ENCODE measurements around the gene COG3. TPM values are rescaled to one million over a fixed set of nuclear protein-coding genes. Genes with fewer than 3 reads are reported as not detected.

The COG3 gene
- total and polyA plus RNA-seq, 2 experiments from 2014 or later: 17.9 to 19.3 TPM

- Histone ChIP-seq H3K4me3 (no peak overlapping the region), H3K79me2 (ENCODE audit: insufficient read depth) (peaks cover 29% of the 10 kb centered on the region), H3K9me2 (ENCODE audit: insufficient read depth) (no peaks in the 10 kb centered on the region), H2AFZ (no peak overlapping the region), H3K9ac (no peak overlapping the region), H3K4me2 (ENCODE audit: unreplicated experiment) (no peak overlapping the region), H3K4me1 (ENCODE audit: insufficient read depth) (peaks cover 28% of the 10 kb centered on the region), H3F3A (ENCODE audit: insufficient read depth) (peaks cover 42% of the 10 kb centered on the region), H3K9me3 (ENCODE audit: low read depth) (no peaks in the 10 kb centered on the region), H3K36me3 (ENCODE audit: low read depth) (peaks cover 41% of the 10 kb centered on the region), H3K27ac (no peak overlapping the region), H4K20me1 (ENCODE audit: insufficient read depth) (no peaks in the 10 kb centered on the region), H3K27me3 (replicated peaks; ENCODE audit: insufficient read depth) (no peaks in the 10 kb centered on the region)
- WGBS, 2 experiments (ENCODE audit: low coverage in 1 of 2, low lambda C conversion rate in 2 of 2, missing lambda C conversion rate in 2 of 2): 93% methylated on average over 4 of the region's 4 CpGs
- TF ChIP-seq EZH2phosphoT487 (IDR thresholded peaks at IDR 0.05; ENCODE audit: insufficient read depth, low read depth) (no peak), EZH2 (IDR thresholded peaks at IDR 0.05; ENCODE audit: insufficient read depth, poor library complexity, severe bottlenecking) (no peak)
- in situ Hi-C loops (cut with MboI): no loop called here
- peak; percentile 50 for DNase-seq
Observed at GRCh38 chr13:45521297-45521696, 56.6 kb downstream of the COG3 start.

- Histone ChIP-seq H3K27me3 (replicated peaks; ENCODE audit: insufficient read depth) (no peaks in the 10 kb centered on the region), H3F3A (ENCODE audit: insufficient read depth) (peaks cover 31% of the 10 kb centered on the region), H3K4me2 (ENCODE audit: unreplicated experiment) (peak overlapping the region; percentile 25), H3K4me1 (ENCODE audit: insufficient read depth) (peaks cover 28% of the 10 kb centered on the region), H3K9me2 (ENCODE audit: insufficient read depth) (no peaks in the 10 kb centered on the region), H3K9me3 (ENCODE audit: low read depth) (no peaks in the 10 kb centered on the region), H4K20me1 (ENCODE audit: insufficient read depth) (no peaks in the 10 kb centered on the region), H3K79me2 (ENCODE audit: insufficient read depth) (peaks cover 38% of the 10 kb centered on the region), H3K9ac (no peak overlapping the region), H3K4me3 (no peak overlapping the region), H3K27ac (peak overlapping the region; percentile 23; the same call in 1 of the 2 replicates), H3K36me3 (ENCODE audit: low read depth) (peaks cover 41% of the 10 kb centered on the region), H2AFZ (no peak overlapping the region)
- WGBS, 2 experiments (ENCODE audit: low coverage in 1 of 2, low lambda C conversion rate in 2 of 2, missing lambda C conversion rate in 2 of 2): 51 to 56% methylated on average over 2 of the region's 2 CpGs
- TF ChIP-seq EZH2phosphoT487 (IDR thresholded peaks at IDR 0.05; ENCODE audit: insufficient read depth, low read depth) (no peak), EZH2 (IDR thresholded peaks at IDR 0.05; ENCODE audit: insufficient read depth, poor library complexity, severe bottlenecking) (no peak)
- in situ Hi-C loops (cut with MboI): no loop called here
- DNase-seq: peak; percentile 47
Observed at GRCh38 chr13:45522571-45522970, 57.8 kb downstream of the COG3 start.

- no peak for DNase-seq
- H3K27me3 ChIP-seq (replicated peaks; ENCODE audit: insufficient read depth): no peaks in the 10 kb centered on the region
- no peak overlapping the region for H3K4me3 ChIP-seq
- no peak overlapping the region for H3K9ac ChIP-seq
- H3K27ac ChIP-seq: no peak overlapping the region
- peaks cover under 1% of the 10 kb centered on the region; the same call in 1 of the 2 replicates for H3F3A ChIP-seq (ENCODE audit: insufficient read depth)
- H3K4me1 ChIP-seq (ENCODE audit: insufficient read depth): peaks cover 5% of the 10 kb centered on the region
- H3K4me2 ChIP-seq (ENCODE audit: unreplicated experiment): no peak overlapping the region
- in situ Hi-C loops (cut with MboI): no loop called here
- 89 to 92% methylated on average over 6 of the region's 6 CpGs for WGBS, 2 experiments (ENCODE audit: low coverage in 1 of 2, low lambda C conversion rate in 2 of 2, missing lambda C conversion rate in 2 of 2)
- no peaks in the 10 kb centered on the region for H3K9me2 ChIP-seq (ENCODE audit: insufficient read depth)
- TF ChIP-seq EZH2phosphoT487 (IDR thresholded peaks at IDR 0.05; ENCODE audit: insufficient read depth, low read depth) (no peak), EZH2 (IDR thresholded peaks at IDR 0.05; ENCODE audit: insufficient read depth, poor library complexity, severe bottlenecking) (no peak)
- no peak overlapping the region for H2AFZ ChIP-seq
- H3K79me2 ChIP-seq (ENCODE audit: insufficient read depth): peaks cover 40% of the 10 kb centered on the region; the same call in 1 of the 2 replicates
- no peaks in the 10 kb centered on the region for H3K9me3 ChIP-seq (ENCODE audit: low read depth)
- H3K36me3 ChIP-seq (ENCODE audit: low read depth): peaks cover 57% of the 10 kb centered on the region
- no peaks in the 10 kb centered on the region for H4K20me1 ChIP-seq (ENCODE audit: insufficient read depth)
Observed at GRCh38 chr13:45527699-45528462, 63.1 kb downstream of the COG3 start.

- WGBS, 2 experiments (ENCODE audit: low coverage in 1 of 2, low lambda C conversion rate in 2 of 2, missing lambda C conversion rate in 2 of 2): 92 to 93% methylated on average over 3 of the region's 3 CpGs
- no peak overlapping the region for H3K4me2 ChIP-seq (ENCODE audit: unreplicated experiment)
- H3K79me2 ChIP-seq (ENCODE audit: insufficient read depth): peaks cover 23% of the 10 kb centered on the region; the same call in 1 of the 2 replicates
- H3K4me1 ChIP-seq (ENCODE audit: insufficient read depth): no peaks in the 10 kb centered on the region
- H3K9me2 ChIP-seq (ENCODE audit: insufficient read depth): no peaks in the 10 kb centered on the region
- DNase-seq: no peak
- H3K9ac ChIP-seq: no peak overlapping the region
- peaks cover 57% of the 10 kb centered on the region for H3K36me3 ChIP-seq (ENCODE audit: low read depth)
- H3K27ac ChIP-seq: no peak overlapping the region
- H3K9me3 ChIP-seq (ENCODE audit: low read depth): no peaks in the 10 kb centered on the region
- no peaks in the 10 kb centered on the region for H4K20me1 ChIP-seq (ENCODE audit: insufficient read depth)
- in situ Hi-C loops (cut with MboI): no loop called here
- H3K27me3 ChIP-seq (replicated peaks; ENCODE audit: insufficient read depth): no peaks in the 10 kb centered on the region
- no peaks in the 10 kb centered on the region for H3F3A ChIP-seq (ENCODE audit: insufficient read depth)
- H3K4me3 ChIP-seq: no peak overlapping the region
- TF ChIP-seq EZH2 (IDR thresholded peaks at IDR 0.05; ENCODE audit: insufficient read depth, poor library complexity, severe bottlenecking): no peak
- TF ChIP-seq EZH2phosphoT487 (IDR thresholded peaks at IDR 0.05; ENCODE audit: insufficient read depth, low read depth): no peak
- H2AFZ ChIP-seq: no peak overlapping the region
Observed at GRCh38 chr13:45529758-45530157, 65.0 kb downstream of the COG3 start.
